NCI-H345 (cell line): Measurements from ENCODE around the gene CYBB.

Experiments used
- DNase-seq: peaks from one replicate; lab custom pipeline; 2025; lab: John Stamatoyannopoulos, UW

Gene CYBB

GRCh38 chrX:37786624-37787422 is 7.0 kb downstream of the CYBB start:
- no peak for DNase-seq

GRCh38 chrX:37787423-37787869 is 7.6 kb downstream of the CYBB start:
- DNase-seq: no peak

- DNase-seq: no peak
Measured at GRCh38 chrX:37796310-37796709, 16.5 kb downstream of the CYBB start.

- no peak for DNase-seq
Measured at GRCh38 chrX:37796805-37797204, 16.9 kb downstream of the CYBB start.

GRCh38 chrX:37799936-37800335 is 20.1 kb downstream of the CYBB start:
- DNase-seq: no peak

DNA sequence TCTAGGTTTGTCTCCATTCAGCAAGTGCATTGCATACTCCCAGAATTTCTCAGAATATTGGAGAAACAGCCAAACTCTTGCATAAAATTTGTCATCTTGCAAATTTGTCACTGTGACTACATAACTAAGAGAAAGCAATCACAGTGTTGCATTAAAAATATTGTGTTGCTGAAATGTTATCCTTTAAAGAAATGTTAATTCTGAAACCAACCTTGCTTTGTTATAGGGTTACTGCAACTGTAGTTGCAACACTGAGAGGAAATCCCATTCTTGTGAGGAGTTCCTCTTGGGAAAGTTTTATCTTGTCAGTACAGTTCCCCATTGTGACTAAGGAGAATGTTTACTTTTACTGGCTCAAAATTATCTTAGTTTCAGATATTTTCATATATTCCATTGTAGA is 20.9 kb downstream of the CYBB start:
- no peak for DNase-seq

- no peak for DNase-seq
Measured at GRCh38 chrX:37802028-37802427, 22.2 kb downstream of the CYBB start.

DNA sequence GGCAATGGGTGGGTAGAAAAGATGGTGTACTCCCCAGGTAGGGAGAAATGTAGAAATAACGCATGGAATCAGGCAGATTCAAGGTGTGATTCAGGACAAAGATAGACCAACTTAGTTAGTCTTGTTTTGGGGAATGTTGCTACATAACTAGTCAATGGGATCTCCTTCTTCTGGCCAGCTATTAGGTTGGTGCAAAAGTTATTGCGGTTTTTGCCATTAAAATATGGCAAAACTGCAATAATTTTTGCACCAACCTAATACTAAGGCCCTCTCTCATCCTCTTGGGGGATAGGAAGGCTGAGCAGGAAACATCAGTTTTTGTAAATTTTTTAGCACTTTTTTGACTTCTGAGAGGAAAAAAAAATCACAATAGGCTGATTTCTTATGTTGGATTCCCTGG is 23.2 kb downstream of the CYBB start:
- no peak for DNase-seq

GRCh38 chrX:37809970-37810369 is 30.1 kb downstream of the CYBB start:
- DNase-seq: no peak

DNA sequence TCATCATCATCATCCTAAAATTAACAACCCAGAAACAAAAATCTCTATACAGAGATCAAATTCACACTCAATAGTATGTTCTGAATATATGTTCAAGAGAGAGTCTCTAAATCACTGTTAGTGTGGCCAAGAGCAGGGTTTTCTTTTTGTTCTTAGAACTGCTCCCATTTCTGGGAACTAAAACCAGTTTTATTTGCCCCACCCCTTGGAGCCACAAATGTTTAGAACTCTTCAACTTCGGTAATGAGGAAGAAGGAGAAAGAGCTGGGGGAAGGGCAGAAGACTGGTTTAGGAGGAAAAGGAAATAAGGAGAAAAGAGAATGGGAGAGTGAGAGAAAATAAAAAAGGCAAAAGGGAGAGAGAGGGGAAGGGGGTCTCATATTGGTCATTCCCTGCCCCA is 32.3 kb downstream of the CYBB start:
- no peak for DNase-seq

DNA sequence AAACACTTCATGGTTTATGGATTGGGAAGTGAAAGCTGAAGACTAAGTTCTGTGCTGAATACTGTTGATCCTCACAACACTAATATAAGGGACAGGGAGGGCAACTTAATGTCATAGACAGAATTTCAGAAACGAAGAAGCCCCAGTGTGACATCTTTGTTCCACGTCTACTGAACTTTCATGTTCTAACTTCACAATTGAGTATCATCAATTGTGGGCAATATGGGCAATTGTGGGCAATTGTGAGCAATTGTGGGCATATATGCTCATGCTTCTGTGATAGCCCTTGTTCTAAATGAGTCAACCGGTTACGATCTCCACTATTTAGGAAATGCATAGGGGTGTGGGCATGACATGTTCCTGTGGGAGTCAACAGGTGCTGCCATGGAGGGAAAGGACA is 33.7 kb downstream of the CYBB start:
- no peak for DNase-seq

DNA sequence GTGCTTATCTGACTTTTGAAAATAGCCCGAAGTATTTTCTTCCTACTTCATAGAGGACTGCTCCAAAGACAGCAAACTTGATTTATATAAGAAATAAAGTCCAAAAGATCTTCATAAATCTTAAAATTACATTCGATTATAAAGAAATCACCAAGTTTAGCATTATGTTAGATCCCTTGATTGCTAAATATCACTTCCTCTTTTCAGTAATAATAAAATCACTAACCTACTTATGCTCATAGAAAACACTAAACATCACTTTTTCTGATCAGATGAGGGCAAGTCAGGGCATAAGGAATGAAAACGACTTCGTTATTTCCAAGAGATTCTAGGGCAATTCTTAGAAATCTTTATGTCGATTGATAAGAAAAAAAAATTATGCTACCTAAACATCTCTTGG is 35.5 kb downstream of the CYBB start:
- no peak for DNase-seq

- no peak for DNase-seq
Measured at GRCh38 chrX:37816766-37817165, 36.9 kb downstream of the CYBB start.

DNA sequence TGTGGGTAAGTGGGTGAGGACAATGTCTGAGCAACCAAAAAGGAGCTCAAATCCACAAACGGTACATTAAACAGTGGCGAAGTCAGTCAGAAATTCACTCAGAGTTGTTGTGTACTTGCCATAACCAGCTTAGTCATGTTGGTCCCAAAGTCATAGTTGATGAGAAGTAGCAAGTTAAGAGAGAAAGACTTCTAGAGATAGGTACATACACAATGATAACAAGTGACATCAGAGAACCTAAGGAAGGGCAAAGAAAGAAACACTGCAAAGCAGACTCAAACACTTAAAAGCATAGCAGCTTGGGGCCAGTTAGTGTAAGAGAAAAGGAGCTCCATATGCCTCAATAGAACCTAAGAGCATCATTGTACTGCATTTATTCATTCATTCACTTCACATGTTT is 37.3 kb downstream of the CYBB start:
- no peak for DNase-seq

- no peak for DNase-seq
Measured at GRCh38 chrX:37817579-37817978, 37.7 kb downstream of the CYBB start.

DNA sequence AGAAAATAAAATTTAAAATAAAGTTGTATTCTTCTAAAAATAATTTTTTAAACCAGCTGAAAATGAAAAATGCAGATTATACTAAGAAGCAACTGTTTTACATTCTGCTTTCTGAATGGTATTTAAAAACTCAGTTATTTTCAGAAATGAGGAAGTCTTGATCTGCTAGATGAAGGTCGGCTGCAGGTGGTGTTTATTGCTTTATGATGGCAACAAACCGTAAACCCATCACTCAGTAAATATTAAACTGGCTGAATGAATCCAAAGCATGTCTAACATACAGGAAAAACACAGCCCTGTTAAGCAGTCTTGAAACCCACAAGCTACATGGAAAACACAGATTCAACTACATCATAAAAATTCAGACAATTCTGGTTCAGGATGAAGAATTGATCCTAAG is 38.2 kb downstream of the CYBB start:
- no peak for DNase-seq

DNA sequence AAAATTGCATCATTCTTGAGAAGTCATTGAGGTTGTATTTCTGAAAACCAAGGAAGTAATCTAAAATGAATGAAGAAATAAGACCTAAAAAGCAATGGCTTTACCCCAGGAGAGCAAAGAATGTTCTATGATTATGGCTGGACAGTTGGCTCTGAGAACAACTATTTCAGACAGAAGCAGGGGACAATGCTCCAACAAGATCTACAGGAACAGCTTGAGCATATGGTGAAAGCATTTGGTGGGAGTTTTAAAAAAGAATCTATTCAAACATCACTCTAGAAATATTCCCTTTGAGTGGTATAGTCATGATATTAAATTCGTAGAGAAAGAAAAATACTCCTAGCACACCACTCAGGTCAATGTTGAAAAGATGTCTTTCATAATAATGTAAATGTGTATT is 40.8 kb downstream of the CYBB start:
- DNase-seq: no peak

- DNase-seq: peak; percentile 52
Measured at GRCh38 chrX:37824491-37825214, 44.8 kb downstream of the CYBB start.

DNA sequence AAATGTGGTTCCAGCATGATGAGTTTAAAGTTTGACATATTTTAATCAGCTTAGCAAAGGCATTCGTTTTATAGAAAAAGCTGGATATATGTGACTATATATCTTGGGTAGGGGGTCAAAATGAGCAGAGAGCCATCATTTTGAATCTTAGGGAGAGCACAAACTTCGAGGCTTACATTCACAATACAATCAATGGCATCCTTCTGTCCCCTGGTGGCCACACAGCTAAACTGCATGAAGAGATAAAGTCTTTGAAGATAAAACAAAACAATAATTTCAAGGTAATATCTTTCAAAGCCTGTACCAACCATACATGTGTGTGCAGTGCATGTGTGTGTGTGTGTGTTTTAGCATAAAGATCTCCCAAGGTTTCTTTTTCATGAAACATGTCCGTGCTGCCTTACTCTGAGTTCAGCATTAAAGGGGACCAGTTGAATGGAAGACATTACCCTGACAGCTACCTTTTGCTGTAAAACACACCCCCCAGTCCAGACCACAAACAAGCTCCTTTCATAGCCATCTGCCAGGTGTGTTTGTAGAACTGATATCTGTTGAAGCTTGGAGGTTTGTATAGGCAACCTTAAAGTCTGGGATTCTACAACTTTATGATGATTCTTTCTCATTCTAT is 45.5 kb downstream of the CYBB start:
- peak; percentile 42 for DNase-seq

GRCh38 chrX:37829721-37830120 is 49.9 kb downstream of the CYBB start:
- DNase-seq: no peak

DNA sequence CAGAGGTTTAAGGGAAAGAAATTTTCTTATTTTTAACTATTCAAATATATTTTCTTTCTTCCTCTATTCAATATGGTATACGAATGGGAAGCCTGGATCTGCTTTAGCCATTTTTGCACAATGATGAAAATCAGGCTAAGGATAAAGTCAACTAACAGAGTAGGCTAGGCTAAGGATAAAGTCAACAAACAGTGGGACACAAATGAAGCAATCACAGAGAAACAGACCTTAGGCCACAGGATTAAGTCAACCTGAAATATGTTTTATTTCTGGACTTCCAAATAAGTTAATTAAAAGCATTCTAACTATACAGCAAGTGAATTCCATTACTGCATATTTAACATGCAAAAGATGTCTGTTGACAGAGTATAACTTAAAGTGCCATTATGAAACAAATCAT is 50.5 kb downstream of the CYBB start:
- no peak for DNase-seq

GRCh38 chrX:37834937-37835336 is 55.1 kb downstream of the CYBB start:
- DNase-seq: no peak

DNA sequence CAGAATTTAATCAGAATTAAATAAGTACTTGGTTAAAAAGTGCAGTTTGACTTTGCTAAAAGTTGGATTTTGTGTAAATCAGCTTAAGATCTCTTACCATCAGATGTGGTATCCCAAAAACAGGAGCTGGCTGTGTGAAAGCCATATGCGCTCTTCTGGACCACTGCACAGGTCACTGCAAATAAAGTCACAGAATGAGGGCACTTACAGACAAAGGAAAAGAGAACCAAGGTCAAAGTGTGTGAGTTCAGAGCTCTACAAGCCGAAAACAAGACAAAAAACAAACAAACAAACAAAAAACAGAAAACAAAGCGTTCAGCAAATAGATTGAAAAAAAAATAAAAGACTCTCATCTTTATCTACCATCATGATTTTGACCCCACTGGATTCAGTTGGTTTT is 61.1 kb downstream of the CYBB start:
- DNase-seq: no peak
